WI38 (cell line): ENCODE measurements around the gene SULF2.

Experiments used
- H3K4me3 ChIP-seq: 2 replicates; pipeline ENCODE4 v1.5.1; 2011; ENCODE audit warnings: low read depth, mild to moderate bottlenecking, control low read depth, low read length
- CTCF ChIP-seq: IDR thresholded peaks from 2 replicates; pipeline ENCODE4 v1.5.1; 2012; ENCODE audit warnings: low read depth, mild to moderate bottlenecking, control low read depth, low read length

SULF2 gene

GRCh38 chr20:47785854-47786764, 828 bp upstream of the SULF2 start:
- peak; percentile 46 for TF ChIP-seq CTCF
- peak overlapping the region; percentile 27 for H3K4me3 ChIP-seq

- no peak for TF ChIP-seq CTCF
- H3K4me3 ChIP-seq = no peak overlapping the region
Observed at GRCh38 chr20:47784599-47785310, 526 bp downstream of the SULF2 start.

GRCh38 chr20:47783828-47784598, 1.3 kb downstream of the SULF2 start:
- no peak overlapping the region for H3K4me3 ChIP-seq
- no peak for TF ChIP-seq CTCF

- H3K4me3 ChIP-seq = no peak overlapping the region
- TF ChIP-seq CTCF = no peak
Observed at GRCh38 chr20:47782920-47783552, 2.2 kb downstream of the SULF2 start.

- TF ChIP-seq CTCF = no peak
Observed at GRCh38 chr20:47782076-47782475, 3.2 kb downstream of the SULF2 start.

GRCh38 chr20:47781632-47782031, 3.6 kb downstream of the SULF2 start:
- H3K4me3 ChIP-seq = no peak overlapping the region
- no peak for TF ChIP-seq CTCF

More at GRCh38 chr20:47782076-47782475, 3.2 kb downstream of the SULF2 start:
- no peak overlapping the region for H3K4me3 ChIP-seq
